Smooth muscle cell of the brain vasculature (primary cell): Measurements from ENCODE around the gene PWWP2A.
A peak's percentile ranks its signal among the peaks of the same experiment; 100 is the strongest.

ENCODE experiments used
- DNase-seq: peaks from one replicate; pipeline ENCODE4 v3.0.0-alpha.2; 2012; ENCODE audit warnings: low read depth, low spot score

Gene PWWP2A

GRCh38 chr5:160133071-160133917 is 14.0 kb upstream of the PWWP2A start:
- DNase-seq: peak; percentile 59

GRCh38 chr5:160129841-160130240 is 10.6 kb upstream of the PWWP2A start:
- no peak for DNase-seq

GRCh38 chr5:160128632-160129031 is 9.4 kb upstream of the PWWP2A start:
- no peak for DNase-seq

- DNase-seq: no peak
Measured at GRCh38 chr5:160119905-160120266, 636 bp upstream of the PWWP2A start.

GRCh38 chr5:160118349-160119141 is 705 bp downstream of the PWWP2A start:
- DNase-seq: no peak

- DNase-seq: no peak
Measured at GRCh38 chr5:160116991-160117390, 2.3 kb downstream of the PWWP2A start.

DNA sequence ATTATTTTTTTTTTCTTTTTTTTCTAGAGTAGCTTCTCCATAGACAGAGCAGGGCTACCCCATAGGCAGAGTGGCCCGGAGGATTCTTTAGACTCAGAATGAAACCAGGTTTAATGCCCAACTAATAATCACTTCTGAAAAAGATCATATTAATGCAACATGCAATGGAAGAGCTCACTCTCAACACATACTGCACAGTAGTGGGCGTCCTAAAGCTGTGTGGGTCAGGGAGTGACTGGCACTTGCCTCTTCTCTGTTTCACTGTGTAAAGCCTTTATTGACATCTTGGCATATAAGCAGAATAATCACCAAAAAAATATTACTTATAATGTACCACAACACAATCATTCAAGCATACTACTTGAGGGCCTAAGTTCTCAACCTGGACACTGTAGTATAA is 11.1 kb downstream of the PWWP2A start:
- no peak for DNase-seq

GRCh38 chr5:160105686-160106360 is 13.4 kb downstream of the PWWP2A start:
- no peak for DNase-seq

GRCh38 chr5:160097991-160098390 is 21.3 kb downstream of the PWWP2A start:
- DNase-seq: no peak

- DNase-seq: no peak
Measured at GRCh38 chr5:160096178-160096577, 23.1 kb downstream of the PWWP2A start.

GRCh38 chr5:160092960-160093707 is 26.1 kb downstream of the PWWP2A start:
- no peak for DNase-seq

DNA sequence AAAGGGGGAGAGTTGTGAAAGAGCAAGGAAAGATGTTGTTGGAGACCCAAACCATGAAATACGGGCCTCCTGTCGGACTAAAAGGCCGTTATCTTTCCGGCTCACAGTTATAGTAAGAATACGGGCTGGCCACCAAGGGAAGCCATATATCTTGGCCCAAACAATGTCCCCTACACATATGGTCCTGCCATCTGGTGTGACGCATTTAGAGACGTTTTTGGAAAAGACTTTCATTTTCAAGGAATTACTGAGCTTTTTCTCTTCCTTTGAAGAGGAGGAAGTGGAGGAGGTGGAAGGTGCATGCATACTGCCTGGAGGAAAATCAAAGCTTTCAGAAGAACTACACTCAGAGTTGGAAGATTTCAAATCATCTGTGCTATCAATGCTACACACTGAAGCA is 26.7 kb downstream of the PWWP2A start:
- DNase-seq: no peak

GRCh38 chr5:160090059-160090458 is 29.2 kb downstream of the PWWP2A start:
- DNase-seq: no peak

DNA sequence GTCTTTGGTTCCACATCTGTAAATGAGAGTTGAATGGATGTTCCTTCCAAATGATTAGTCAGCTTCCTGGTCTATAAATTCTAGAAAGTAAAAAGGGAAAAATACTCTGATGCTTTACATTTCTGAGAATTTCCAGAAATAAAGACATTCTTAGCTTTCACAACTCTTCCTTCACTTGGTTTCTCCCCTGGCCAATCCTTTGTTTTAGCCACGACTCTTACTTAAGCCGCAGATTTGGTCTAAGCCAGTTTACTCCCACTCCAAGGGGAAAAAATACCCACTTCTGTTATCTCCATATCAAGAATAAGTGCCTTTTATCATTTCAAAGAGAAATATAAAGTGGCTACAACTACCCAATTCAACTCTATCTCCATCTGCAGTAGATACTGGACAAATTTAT is 29.7 kb downstream of the PWWP2A start:
- no peak for DNase-seq

DNA sequence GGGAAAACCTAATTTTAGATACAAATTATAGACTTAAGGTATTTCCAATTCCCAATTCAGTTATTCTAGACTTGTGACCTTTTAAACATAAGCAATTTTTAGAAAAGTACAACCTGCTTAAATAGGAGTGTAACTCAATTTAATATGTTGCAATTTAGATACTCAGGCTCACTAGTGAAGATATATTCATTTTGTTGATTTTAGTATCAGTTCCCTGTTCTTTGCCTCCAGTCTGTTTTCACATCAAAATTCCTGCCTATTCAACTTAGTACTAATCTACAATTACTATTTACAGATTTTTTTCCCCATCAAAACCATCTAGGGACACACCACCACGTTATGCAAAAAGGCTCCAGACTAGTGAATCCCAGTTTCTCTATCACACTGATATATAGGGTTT is 30.4 kb downstream of the PWWP2A start:
- DNase-seq: no peak

DNA sequence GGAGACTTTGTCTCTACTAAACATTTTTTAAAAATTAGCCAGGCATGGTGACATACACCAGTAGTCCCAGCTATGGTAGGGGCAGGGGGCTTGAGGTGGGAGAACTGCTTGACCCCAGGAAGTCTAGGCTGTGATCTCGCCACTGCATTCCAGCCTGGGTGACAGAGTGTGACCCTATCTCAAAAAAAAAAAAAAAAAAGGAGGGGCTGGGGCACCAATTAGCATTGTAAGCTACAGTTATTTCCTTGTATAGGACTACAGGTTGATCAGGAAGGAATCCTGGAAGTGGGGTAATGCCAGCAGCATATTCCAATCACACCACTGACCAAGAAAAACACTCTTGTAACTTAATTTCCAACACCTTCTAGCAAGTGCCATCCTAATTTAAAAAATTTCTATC is 32.1 kb downstream of the PWWP2A start:
- no peak for DNase-seq

- DNase-seq: no peak
Measured at GRCh38 chr5:160084144-160084543, 35.1 kb downstream of the PWWP2A start.

DNA sequence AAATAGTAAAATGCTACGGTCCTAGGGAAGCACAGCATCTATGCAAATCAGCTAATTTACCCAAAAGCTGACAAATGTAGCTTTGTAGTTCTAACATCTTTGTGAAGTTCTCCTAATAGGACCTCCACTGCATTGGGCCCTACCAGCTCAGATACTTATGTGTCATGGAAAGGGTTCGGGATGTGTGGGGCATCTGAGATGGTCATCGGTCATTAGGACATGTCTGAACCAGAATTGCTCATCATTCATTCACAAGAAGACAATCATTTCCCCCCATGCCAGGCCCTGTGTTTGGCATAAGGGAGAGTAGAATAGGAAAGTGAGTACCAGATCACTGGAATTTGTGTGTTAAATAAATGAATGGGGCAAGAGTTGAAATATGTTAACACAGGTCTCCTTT is 35.7 kb downstream of the PWWP2A start:
- DNase-seq: peak; percentile 2

GRCh38 chr5:160082614-160083500 is 36.4 kb downstream of the PWWP2A start:
- DNase-seq: peak; percentile 4

DNA sequence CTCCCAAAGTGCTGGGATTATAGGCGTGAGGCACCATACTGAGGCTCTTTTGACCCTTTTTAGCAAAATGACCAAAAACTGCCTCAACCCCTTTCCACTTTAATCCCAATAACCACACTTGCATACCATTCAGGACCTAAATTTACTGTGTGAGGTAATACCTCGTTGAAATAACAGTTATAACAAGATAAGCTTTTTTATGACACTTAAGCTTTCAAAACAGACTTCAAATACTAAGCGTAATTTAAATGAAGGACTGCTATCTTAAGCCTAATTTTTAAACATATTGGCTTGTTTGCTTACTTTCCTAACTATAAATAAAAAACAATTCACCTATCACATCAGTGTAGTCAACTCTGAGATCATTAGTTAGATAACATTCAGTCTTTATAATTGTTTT is 37.8 kb downstream of the PWWP2A start:
- DNase-seq: no peak

- no peak for DNase-seq
Measured at GRCh38 chr5:160079753-160080152, 39.5 kb downstream of the PWWP2A start.
